OCI-LY1 (cell line): Measurements from ENCODE around the gene MAP1A.

Experiments
- EZH2 ChIP-seq: fragments of 200-600 bp; sonication (generic), shearing (Covaris generic); IDR thresholded peaks from 2 replicates; pipeline ENCODE4 v1.8.0; 2017; ENCODE audit warnings: borderline replicate concordance, mixed run types, mild to moderate bottlenecking, antibody characterized with exemption, low read length, moderate library complexity, mixed read lengths
- TF ChIP-seq, protein P1 (sequence below): fragments of 200-600 bp; sonication (generic), shearing (Covaris generic); IDR thresholded peaks from 2 replicates; pipeline ENCODE4 v1.5.1; 2017; ENCODE audit warnings: mild to moderate bottlenecking, antibody characterized with exemption, low read length, moderate library complexity, mixed read lengths

DNA sequence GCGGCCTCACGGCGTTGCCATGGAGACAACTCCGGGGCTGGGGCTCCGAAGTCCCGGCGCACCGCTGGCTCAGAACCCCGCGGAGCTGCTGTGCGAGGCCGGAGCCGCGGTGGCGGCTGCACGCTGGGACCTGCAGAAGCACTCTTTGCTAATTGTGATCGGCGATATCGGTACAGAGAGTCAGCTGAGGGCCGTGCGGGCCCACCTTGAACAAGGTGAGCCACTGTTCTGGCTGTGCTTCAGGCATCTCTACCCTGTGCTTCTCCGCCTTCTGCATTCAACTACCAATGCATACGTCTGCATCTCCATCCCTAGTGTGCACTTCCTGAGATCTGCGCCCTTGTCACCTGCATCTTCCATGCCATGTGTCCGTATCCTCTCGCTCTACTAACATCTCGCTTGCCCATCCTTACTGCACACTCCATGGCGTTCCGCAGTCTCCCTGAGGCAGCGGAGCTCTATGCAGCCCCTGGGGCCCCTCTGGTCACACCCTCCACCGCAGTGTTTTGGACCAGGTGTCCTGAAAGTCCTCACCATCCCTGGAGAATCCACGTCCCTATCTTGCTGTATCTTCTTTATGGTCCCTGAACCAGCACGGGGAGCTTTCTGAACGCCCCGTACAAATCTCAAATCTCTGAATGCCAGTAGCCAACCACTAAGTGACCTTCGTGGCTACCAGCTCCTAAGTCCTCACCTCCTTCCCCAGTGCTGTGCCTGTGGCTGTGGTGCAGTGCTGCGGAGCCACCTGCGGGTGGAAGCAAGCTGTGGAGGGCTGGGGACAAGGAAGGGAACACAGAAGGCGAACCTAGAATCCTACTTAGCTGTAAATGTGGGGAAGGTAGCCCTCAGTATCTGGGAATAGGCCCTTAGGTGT lies 6.2 kb upstream of the MAP1A start:
- TF ChIP-seq, protein P1, sequence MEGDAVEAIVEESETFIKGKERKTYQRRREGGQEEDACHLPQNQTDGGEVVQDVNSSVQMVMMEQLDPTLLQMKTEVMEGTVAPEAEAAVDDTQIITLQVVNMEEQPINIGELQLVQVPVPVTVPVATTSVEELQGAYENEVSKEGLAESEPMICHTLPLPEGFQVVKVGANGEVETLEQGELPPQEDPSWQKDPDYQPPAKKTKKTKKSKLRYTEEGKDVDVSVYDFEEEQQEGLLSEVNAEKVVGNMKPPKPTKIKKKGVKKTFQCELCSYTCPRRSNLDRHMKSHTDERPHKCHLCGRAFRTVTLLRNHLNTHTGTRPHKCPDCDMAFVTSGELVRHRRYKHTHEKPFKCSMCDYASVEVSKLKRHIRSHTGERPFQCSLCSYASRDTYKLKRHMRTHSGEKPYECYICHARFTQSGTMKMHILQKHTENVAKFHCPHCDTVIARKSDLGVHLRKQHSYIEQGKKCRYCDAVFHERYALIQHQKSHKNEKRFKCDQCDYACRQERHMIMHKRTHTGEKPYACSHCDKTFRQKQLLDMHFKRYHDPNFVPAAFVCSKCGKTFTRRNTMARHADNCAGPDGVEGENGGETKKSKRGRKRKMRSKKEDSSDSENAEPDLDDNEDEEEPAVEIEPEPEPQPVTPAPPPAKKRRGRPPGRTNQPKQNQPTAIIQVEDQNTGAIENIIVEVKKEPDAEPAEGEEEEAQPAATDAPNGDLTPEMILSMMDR = no peak
- TF ChIP-seq EZH2 = no peak
